ENCODE measurements around the gene FRMPD4. TPM values are rescaled to one million over a fixed set of nuclear protein-coding genes. Genes with fewer than 3 reads are reported as not detected.

FRMPD4 gene
- total RNA-seq, 1 experiment from 2014 or later, result not detected

- H3K9me3 ChIP-seq (ENCODE audit: insufficient read depth, low read depth), result no peaks in the 10 kb centered on the region
- H3K9me2 ChIP-seq (ENCODE audit: insufficient read depth), result no peaks in the 10 kb centered on the region
- TF ChIP-seq CTCF (conservative IDR thresholded peaks at IDR 0.05), result no peak
- TF ChIP-seq EZH2 (IDR thresholded peaks at IDR 0.05; ENCODE audit: low read depth), result no peak
- H3K4me3 ChIP-seq, result no peak overlapping the region
- BruUV-seq (replicated peaks), result no TSS peak
- no peaks in the 10 kb centered on the region for H3K79me2 ChIP-seq (ENCODE audit: low read depth)
- H3F3A ChIP-seq (ENCODE audit: insufficient read depth, low read depth), result no peaks in the 10 kb centered on the region
- ChIA-PET POLR2A (ENCODE audit: unreplicated experiment) (no interaction called here), CTCF (no interaction called here)
- H3K4me2 ChIP-seq, result no peak overlapping the region
- no peaks in the 10 kb centered on the region for H4K20me1 ChIP-seq (ENCODE audit: insufficient read depth)
- no peaks in the 10 kb centered on the region for H3K36me3 ChIP-seq (ENCODE audit: low read depth)
- DNase-seq, result peak; percentile 16 to 38
- H3K27me3 ChIP-seq (ENCODE audit: insufficient read depth, low read depth), result no peaks in the 10 kb centered on the region
- no peaks in the 10 kb centered on the region for H3K4me1 ChIP-seq (replicated peaks; ENCODE audit: insufficient read depth)
- intact Hi-C loops (cut with micrococcal nuclease; ENCODE audit: unreplicated experiment), result no loop called here
- H2AFZ ChIP-seq, result no peak overlapping the region
- H3K27ac ChIP-seq, result 0 out of 2 replicates have a peak overlapping the region, but pooled peaks have one; percentile 19
These were observed 233.8 kb downstream of the FRMPD4 start for GRCh38 chrX:12372111-12372510.

DNA sequence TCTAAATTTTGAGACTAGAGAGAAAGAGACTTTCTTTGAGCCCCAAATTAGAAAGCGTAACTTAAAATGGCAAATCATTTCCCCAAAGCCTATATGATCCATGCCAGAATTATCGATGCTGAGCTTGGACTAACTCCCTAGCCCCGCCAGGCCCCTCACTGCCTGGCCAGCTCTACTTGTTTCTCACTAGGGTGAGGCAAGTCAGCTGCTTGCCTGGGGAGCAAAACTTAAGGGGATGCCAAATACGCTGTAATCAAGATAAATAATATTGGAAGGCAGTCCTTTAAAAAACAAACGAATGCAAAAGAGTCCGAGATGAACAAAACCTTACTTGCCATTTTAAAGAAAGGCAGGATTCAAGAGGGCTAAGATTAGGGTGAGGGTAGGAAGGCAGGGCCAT is 236.0 kb downstream of the FRMPD4 start:
- no peak overlapping the region for H3K4me3 ChIP-seq
- H2AFZ ChIP-seq, result no peak overlapping the region
- no peak overlapping the region for H3K4me2 ChIP-seq
- no peaks in the 10 kb centered on the region for H4K20me1 ChIP-seq (ENCODE audit: insufficient read depth)
- no peaks in the 10 kb centered on the region for H3K36me3 ChIP-seq (ENCODE audit: low read depth)
- no peaks in the 10 kb centered on the region for H3K9me2 ChIP-seq (ENCODE audit: insufficient read depth)
- POLR2A ChIA-PET (ENCODE audit: unreplicated experiment), result no interaction called here
- TF ChIP-seq EZH2 (IDR thresholded peaks at IDR 0.05; ENCODE audit: low read depth) (no peak), CTCF (conservative IDR thresholded peaks at IDR 0.05) (no peak)
- BruUV-seq (replicated peaks), result no TSS peak
- no peak for DNase-seq
- CTCF ChIA-PET, result no interaction called here
- no peaks in the 10 kb centered on the region for H3K27me3 ChIP-seq (ENCODE audit: insufficient read depth, low read depth)
- no peaks in the 10 kb centered on the region for H3K4me1 ChIP-seq (replicated peaks; ENCODE audit: insufficient read depth)
- H3K9me3 ChIP-seq (ENCODE audit: insufficient read depth, low read depth), result no peaks in the 10 kb centered on the region
- H3F3A ChIP-seq (ENCODE audit: insufficient read depth, low read depth), result no peaks in the 10 kb centered on the region
- H3K79me2 ChIP-seq (ENCODE audit: low read depth), result no peaks in the 10 kb centered on the region
- no peak overlapping the region for H3K27ac ChIP-seq
- intact Hi-C loops (cut with micrococcal nuclease; ENCODE audit: unreplicated experiment), result no loop called here

- DNase-seq, result no peak
- H3K4me3 ChIP-seq, result no peak overlapping the region
- no peaks in the 10 kb centered on the region for H3F3A ChIP-seq (ENCODE audit: insufficient read depth, low read depth)
- H3K27ac ChIP-seq, result no peak overlapping the region
- no peaks in the 10 kb centered on the region for H4K20me1 ChIP-seq (ENCODE audit: insufficient read depth)
- no TSS peak for BruUV-seq (replicated peaks)
- ChIA-PET POLR2A (ENCODE audit: unreplicated experiment) (no interaction called here), CTCF (no interaction called here)
- no peaks in the 10 kb centered on the region for H3K27me3 ChIP-seq (ENCODE audit: insufficient read depth, low read depth)
- TF ChIP-seq EZH2 (IDR thresholded peaks at IDR 0.05; ENCODE audit: low read depth), result no peak
- no peak for TF ChIP-seq CTCF (conservative IDR thresholded peaks at IDR 0.05)
- no peaks in the 10 kb centered on the region; the same call in 1 of the 2 replicates for H3K9me2 ChIP-seq (ENCODE audit: insufficient read depth)
- no peak overlapping the region for H2AFZ ChIP-seq
- no peaks in the 10 kb centered on the region for H3K4me1 ChIP-seq (replicated peaks; ENCODE audit: insufficient read depth)
- no peaks in the 10 kb centered on the region for H3K9me3 ChIP-seq (ENCODE audit: insufficient read depth, low read depth)
- H3K36me3 ChIP-seq (ENCODE audit: low read depth), result no peaks in the 10 kb centered on the region
- no peaks in the 10 kb centered on the region for H3K79me2 ChIP-seq (ENCODE audit: low read depth)
- intact Hi-C loops (cut with micrococcal nuclease; ENCODE audit: unreplicated experiment), result no loop called here
- H3K4me2 ChIP-seq, result no peak overlapping the region
These were observed 240.0 kb downstream of the FRMPD4 start for GRCh38 chrX:12378253-12378652.

Data from PC-9 (cell line).